Ureter (tissue), 1 donor: ENCODE data around the gene ZFP92. TPM values are rescaled to one million over a fixed set of nuclear protein-coding genes. Genes with fewer than 3 reads are reported as not detected.
"Not testable (repeated sequence)": the region's sequence is repeated elsewhere in the genome, so short reads cannot be mapped to it uniquely, and the experiment has no call there.

Experiments used
- DNase-seq: peaks from one replicate; pipeline ENCODE4 v3.0.0-alpha.2; 2020; ENCODE audit warnings: low spot score
- total RNA-seq: library from RNA; stranded (reverse); gene quantifications from one replicate; pipeline ENCODE4 v1.2.4, GENCODE V29; 2023
- donor health status: DM: yes; HTN: yes; CAD: no.

The ZFP92 gene
- total RNA-seq, 1 donor from 2014 or later: 1.1 TPM

- DNase-seq: no peak
These were observed 23.9 kb upstream of the ZFP92 start for GRCh38 chrX:153387345-153387744.

- no peak for DNase-seq
These were observed 23.1 kb upstream of the ZFP92 start for GRCh38 chrX:153387987-153388721.

GRCh38 chrX:153388722-153389459 lies 22.4 kb upstream of the ZFP92 start:
- no peak for DNase-seq

- not testable (repeated sequence) for DNase-seq
These were observed 21.9 kb upstream of the ZFP92 start for GRCh38 chrX:153389460-153389768.

GRCh38 chrX:153392642-153393321 lies 18.5 kb upstream of the ZFP92 start:
- no peak for DNase-seq

GRCh38 chrX:153394612-153395011 lies 16.7 kb upstream of the ZFP92 start:
- DNase-seq: no peak

- DNase-seq: no peak
These were observed 15.5 kb upstream of the ZFP92 start for GRCh38 chrX:153395613-153396319.

GRCh38 chrX:153396320-153397195 lies 14.7 kb upstream of the ZFP92 start:
- no peak for DNase-seq

GRCh38 chrX:153397256-153397960 lies 13.9 kb upstream of the ZFP92 start:
- no peak for DNase-seq

GRCh38 chrX:153398275-153398960 lies 12.9 kb upstream of the ZFP92 start:
- no peak for DNase-seq

GRCh38 chrX:153400146-153401132 lies 10.8 kb upstream of the ZFP92 start:
- DNase-seq: no peak

GRCh38 chrX:153401133-153401764 lies 10.0 kb upstream of the ZFP92 start, which contains the start of gene PNMA6E:
TSS of gene PNMA6E (minus strand) at chrX:153401350. CDS start at chrX:153398849, 2,501 bp downstream.
- no peak for DNase-seq

- not testable (repeated sequence) for DNase-seq
These were observed 6.9 kb upstream of the ZFP92 start for GRCh38 chrX:153404333-153404732.

- DNase-seq: no peak
These were observed 5.8 kb upstream of the ZFP92 start for GRCh38 chrX:153405426-153405825.

- DNase-seq: no peak
These were observed 5.3 kb upstream of the ZFP92 start for GRCh38 chrX:153406011-153406410.

- no peak for DNase-seq
These were observed 4.4 kb upstream of the ZFP92 start for GRCh38 chrX:153406903-153407302.

GRCh38 chrX:153407736-153408135 lies 3.5 kb upstream of the ZFP92 start:
- DNase-seq: no peak

- no peak for DNase-seq
These were observed 3.0 kb upstream of the ZFP92 start for GRCh38 chrX:153408221-153408721.
